Peyer's patch (tissue), 4 donors: Measurements from ENCODE around the gene SOX8. TPM values are rescaled to one million over a fixed set of nuclear protein-coding genes. Genes with fewer than 3 reads are reported as not detected.

Experiments
- DNase-seq, 3 donors: peaks; one replicate each; pipeline ENCODE4 v3.0.0-alpha.2; 2017 to 2019
- H3K27ac ChIP-seq, 4 donors: fragments of 200-600 bp; sonication (generic); one replicate each; pipeline ENCODE4 v1.5.1; 2016 to 2019
- H3K27me3 ChIP-seq, 2 donors: fragments of 200-600 bp; sonication (generic); one replicate each; pipeline ENCODE4 v1.5.1; 2019
- H3K36me3 ChIP-seq, 3 donors: fragments of 200-600 bp; sonication (generic); one replicate each; pipeline ENCODE4 v1.5.1; 2016 to 2019
- H3K4me1 ChIP-seq, 4 donors: fragments of 200-600 bp; sonication (generic); one replicate each; pipeline ENCODE4 v1.5.1; 2016 to 2019
- H3K4me3 ChIP-seq, 4 donors: fragments of 200-600 bp; sonication (generic); 1 replicate in 3 of 4; 2 replicates in 1 of 4; pipeline ENCODE4 v1.5.1; 2016 to 2019; ENCODE audit warnings: mild to moderate bottlenecking in 1 of 4
- H3K9me3 ChIP-seq, 4 donors: fragments of 200-600 bp; sonication (generic); one replicate each; pipeline ENCODE4 v1.5.1; 2016 to 2019; ENCODE audit warnings: mild to moderate bottlenecking in 1 of 4
- CTCF ChIP-seq, 6 experiments: fragments of 450-650 bp in 4 of 6; fragments of 200-600 bp in 2 of 6; sonication (generic) in 1 of 6; IDR thresholded peaks; one replicate each; pipeline ENCODE4 v1.5.1; 2017 to 2019; ENCODE audit warnings: antibody characterized with exemption in 6 of 6, mild to moderate bottlenecking in 3 of 6, moderate library complexity in 1 of 6
- POLR2A ChIP-seq, 2 donors: fragments of 450-650 bp; IDR thresholded peaks; one replicate each; pipeline ENCODE4 v1.5.1; 2017; ENCODE audit warnings: antibody characterized with exemption in 2 of 2, mild to moderate bottlenecking in 2 of 2, moderate library complexity in 2 of 2
- total RNA-seq, 4 donors: library from RNA; depleted of rRNA; stranded (reverse); fragments of >200 nt; gene quantifications; one replicate each; pipeline ENCODE4 v1.1.0, GENCODE V29; 2016

Gene SOX8
- total RNA-seq, 4 donors from 2014 or later, result 0.27 to 3.3 (median 1.1) TPM; not detected in 1

GRCh38 chr16:1028056-1028455 lies 46.5 kb downstream of the SOX8 start:
- no peak overlapping the region for H3K4me3 ChIP-seq
- no peaks in the 10 kb centered on the region for H3K27me3 ChIP-seq
- no peak overlapping the region for H3K27ac ChIP-seq
- H3K4me1 ChIP-seq, result no peaks in the 10 kb centered on the region
- H3K9me3 ChIP-seq, result no peaks in the 10 kb centered on the region
- no peak for DNase-seq
- TF ChIP-seq POLR2A (IDR thresholded peaks at IDR 0.05) (no peak), CTCF (IDR thresholded peaks at IDR 0.05) (no peak)
- H3K36me3 ChIP-seq, result no peaks in the 10 kb centered on the region

- H3K27ac ChIP-seq, result no peak overlapping the region
- no peaks in the 10 kb centered on the region for H3K36me3 ChIP-seq
- H3K4me1 ChIP-seq, result no peaks in the 10 kb centered on the region
- H3K4me3 ChIP-seq, result no peak overlapping the region
- DNase-seq, result no peak
- no peak for TF ChIP-seq POLR2A (IDR thresholded peaks at IDR 0.05)
- no peak for TF ChIP-seq CTCF (IDR thresholded peaks at IDR 0.05)
- no peaks in the 10 kb centered on the region for H3K9me3 ChIP-seq
- no peaks in the 10 kb centered on the region for H3K27me3 ChIP-seq
These were observed 47.1 kb downstream of the SOX8 start for GRCh38 chr16:1028524-1029258.

- no peaks in the 10 kb centered on the region for H3K36me3 ChIP-seq
- no peaks in the 10 kb centered on the region for H3K9me3 ChIP-seq
- DNase-seq, result no peak
- no peak overlapping the region for H3K27ac ChIP-seq
- H3K4me3 ChIP-seq, result no peak overlapping the region
- TF ChIP-seq POLR2A (IDR thresholded peaks at IDR 0.05) (no peak), CTCF (IDR thresholded peaks at IDR 0.05) (no peak)
- H3K27me3 ChIP-seq, result no peaks in the 10 kb centered on the region
- no peaks in the 10 kb centered on the region for H3K4me1 ChIP-seq
These were observed 47.6 kb downstream of the SOX8 start for GRCh38 chr16:1029259-1029545.

- Histone ChIP-seq H3K4me3 (no peak overlapping the region), H3K9me3 (no peaks in the 10 kb centered on the region), H3K27ac (no peak overlapping the region), H3K4me1 (no peaks in the 10 kb centered on the region), H3K27me3 (no peaks in the 10 kb centered on the region), H3K36me3 (no peaks in the 10 kb centered on the region)
- TF ChIP-seq POLR2A (IDR thresholded peaks at IDR 0.05) (no peak), CTCF (IDR thresholded peaks at IDR 0.05) (no peak)
- no peak for DNase-seq
These were observed 48.9 kb downstream of the SOX8 start for GRCh38 chr16:1030473-1030901.

- Histone ChIP-seq H3K36me3 (no peaks in the 10 kb centered on the region), H3K27ac (no peak overlapping the region), H3K4me3 (no peak overlapping the region), H3K4me1 (no peaks in the 10 kb centered on the region), H3K9me3 (no peaks in the 10 kb centered on the region), H3K27me3 (no peaks in the 10 kb centered on the region)
- TF ChIP-seq CTCF (IDR thresholded peaks at IDR 0.05) (no peak), POLR2A (IDR thresholded peaks at IDR 0.05) (no peak)
- no peak for DNase-seq
These were observed 50.1 kb downstream of the SOX8 start for GRCh38 chr16:1031666-1032065.

GRCh38 chr16:1032607-1033006 lies 51.0 kb downstream of the SOX8 start:
- H3K9me3 ChIP-seq, result no peaks in the 10 kb centered on the region
- H3K4me1 ChIP-seq, result no peaks in the 10 kb centered on the region
- no peaks in the 10 kb centered on the region for H3K27me3 ChIP-seq
- TF ChIP-seq CTCF (IDR thresholded peaks at IDR 0.05) (no peak), POLR2A (IDR thresholded peaks at IDR 0.05) (no peak)
- H3K36me3 ChIP-seq, result no peaks in the 10 kb centered on the region
- H3K4me3 ChIP-seq, result no peak overlapping the region
- no peak overlapping the region for H3K27ac ChIP-seq
- DNase-seq, result no peak
